Raji (cell line): ENCODE results near the gene AK5.

Source experiments
- POLR2A ChIP-seq: IDR thresholded peaks from 2 replicates; pipeline ENCODE4 v1.6.1; 2011; ENCODE audit warnings: low read depth, low read length, control low read depth; ENCODE audit not compliant: insufficient read depth

The AK5 gene

DNA sequence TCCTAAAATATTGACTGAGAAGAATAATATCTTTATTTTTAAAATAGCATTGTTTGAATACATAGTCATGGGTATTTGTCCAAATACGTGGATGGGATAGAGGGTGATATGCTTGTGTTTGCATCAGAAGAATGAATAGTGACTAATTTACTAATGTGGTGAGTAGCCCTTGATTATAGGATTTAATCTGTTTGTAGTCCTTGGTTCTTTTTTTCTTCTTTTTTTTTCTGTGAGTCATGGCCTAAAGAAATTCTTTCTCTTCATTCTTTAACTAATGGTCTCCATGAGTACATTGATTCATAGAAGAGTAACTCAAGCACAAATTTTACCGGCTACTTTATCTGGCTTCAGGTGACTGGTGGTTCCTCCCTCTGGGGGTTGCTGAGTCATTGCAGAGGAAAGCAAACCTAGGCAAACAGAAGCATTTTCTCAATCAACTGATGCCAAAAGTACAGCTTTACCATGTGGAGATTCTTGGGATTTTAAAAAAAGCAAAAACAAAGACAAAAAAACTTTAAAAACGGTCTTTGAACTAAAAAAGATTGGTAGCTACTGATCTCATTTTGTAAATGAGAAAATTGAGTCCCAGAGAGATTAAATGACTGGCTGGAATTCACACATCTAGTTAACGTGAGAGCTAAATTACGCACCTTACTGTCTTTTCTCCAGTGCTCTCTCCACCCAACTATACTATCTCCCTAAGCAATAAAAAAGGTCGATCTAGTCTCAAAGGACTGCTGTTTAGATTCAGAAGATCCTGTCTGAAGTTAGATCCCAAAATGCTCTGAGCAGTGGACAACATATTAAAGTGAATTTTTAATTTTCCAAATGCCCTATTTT is 40.5 kb downstream of the AK5 start:
- TF ChIP-seq POLR2A = no peak

DNA sequence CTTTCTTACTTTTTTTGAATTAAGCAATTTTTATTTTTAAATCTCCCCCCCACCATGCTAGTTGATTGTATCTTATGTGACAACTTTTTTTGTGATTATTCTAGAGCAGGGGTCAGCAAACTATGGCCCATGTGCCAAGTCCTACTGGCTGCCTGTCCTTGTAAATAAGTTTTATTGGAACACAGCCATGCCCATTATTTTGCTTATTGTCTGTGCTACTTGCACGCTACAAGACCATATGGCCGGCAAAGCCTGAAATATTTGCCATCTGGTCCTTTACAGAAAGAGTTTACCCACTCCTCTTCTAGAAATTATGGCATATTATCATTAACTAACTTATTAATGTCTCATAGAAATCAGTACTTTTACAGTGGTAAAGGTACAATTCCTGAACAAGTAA is 51.7 kb downstream of the AK5 start:
- TF ChIP-seq POLR2A = no peak

DNA sequence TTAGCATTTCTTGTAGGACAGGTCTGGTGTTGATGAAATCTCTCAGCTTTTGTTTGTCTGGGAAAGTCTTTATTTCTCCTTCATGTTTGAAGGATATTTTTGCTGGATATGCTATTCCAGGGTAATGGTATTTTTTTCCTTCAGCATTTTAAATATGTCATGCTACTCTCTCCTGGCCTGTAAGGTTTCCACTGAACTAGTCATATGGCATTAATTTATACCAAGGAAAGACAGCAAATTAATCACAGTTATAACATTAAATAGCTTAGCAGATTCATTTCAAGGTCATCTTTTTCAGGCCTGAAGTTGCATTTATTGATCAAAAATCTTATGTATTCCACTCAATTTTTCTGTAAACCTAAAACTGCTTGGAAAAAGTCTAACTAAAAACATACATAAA is 54.9 kb downstream of the AK5 start:
- TF ChIP-seq POLR2A = no peak

DNA sequence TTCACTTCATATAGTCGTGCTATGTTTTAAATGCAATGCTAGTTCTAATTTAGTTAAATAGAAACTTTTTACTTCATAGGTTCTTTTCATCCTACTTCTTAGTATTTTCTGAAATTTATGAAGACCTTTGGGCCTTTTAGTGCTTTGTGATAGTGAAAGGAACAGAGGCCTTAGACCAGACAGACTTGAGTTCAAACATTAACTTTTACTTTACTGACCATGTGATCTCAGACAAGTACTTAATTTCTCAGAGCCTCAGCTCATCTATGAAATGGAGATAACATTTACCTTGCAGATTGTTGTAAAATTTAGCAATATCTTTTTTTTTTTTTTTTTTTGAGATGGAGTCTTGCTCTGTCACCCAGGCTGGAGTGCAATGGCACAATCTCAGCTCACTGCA is 57.5 kb downstream of the AK5 start:
- no peak for TF ChIP-seq POLR2A

DNA sequence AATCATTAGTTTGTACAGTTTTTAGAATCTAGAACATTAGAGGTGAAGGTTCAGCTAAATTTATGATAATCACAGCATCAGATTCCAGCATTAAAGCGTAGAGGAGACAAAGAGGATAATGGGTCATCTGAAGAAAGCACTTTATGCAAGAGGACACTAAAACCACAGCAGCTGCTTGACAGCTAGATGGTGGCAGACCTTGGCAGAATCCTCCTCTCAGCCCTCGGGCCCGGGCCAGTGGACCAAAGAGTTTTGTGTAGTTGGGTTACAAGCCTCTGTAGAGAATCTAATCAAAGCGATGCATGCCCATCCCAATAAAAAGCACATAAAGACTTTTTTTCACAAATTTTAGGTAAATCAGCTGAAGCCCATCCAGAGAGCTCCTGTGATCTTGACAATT is 59.4 kb downstream of the AK5 start:
- TF ChIP-seq POLR2A = no peak

DNA sequence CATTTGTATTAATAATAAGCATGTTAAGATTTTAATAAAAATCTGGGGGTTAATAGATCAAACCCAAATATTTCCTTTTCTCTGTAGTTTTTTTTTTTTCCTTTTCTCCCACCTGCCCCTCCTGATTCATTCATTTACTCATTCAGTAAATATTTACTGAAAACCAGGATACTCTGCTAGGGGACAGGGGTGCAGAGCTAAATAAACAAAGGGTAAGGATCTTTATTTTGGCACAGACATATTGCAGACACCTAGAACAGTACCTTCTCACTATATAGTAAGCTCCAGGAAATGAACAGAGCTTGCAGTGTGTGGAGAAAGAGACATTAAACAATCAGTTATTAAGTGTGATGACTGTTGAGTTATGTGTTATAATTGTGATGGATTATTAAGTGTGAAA is 60.9 kb downstream of the AK5 start:
- TF ChIP-seq POLR2A = no peak

DNA sequence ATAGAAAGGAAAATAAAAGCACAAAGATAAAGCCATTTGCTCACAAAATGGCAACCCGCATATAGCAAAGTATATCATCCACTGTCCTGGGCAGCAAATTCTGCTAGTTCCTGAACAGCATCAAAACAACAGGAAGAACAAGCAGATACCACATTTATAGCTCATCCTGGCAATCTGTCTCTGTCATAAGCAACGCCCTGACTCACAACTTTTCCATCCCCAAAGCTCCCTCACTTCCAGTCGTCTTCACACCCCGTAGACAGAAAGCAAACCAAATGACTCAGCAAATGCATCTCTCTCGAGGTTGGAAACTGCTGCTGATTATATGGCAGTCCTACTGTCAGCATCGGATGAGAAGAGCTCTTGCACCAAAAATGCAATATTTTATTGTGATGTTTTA is 65.8 kb downstream of the AK5 start:
- no peak for TF ChIP-seq POLR2A

DNA sequence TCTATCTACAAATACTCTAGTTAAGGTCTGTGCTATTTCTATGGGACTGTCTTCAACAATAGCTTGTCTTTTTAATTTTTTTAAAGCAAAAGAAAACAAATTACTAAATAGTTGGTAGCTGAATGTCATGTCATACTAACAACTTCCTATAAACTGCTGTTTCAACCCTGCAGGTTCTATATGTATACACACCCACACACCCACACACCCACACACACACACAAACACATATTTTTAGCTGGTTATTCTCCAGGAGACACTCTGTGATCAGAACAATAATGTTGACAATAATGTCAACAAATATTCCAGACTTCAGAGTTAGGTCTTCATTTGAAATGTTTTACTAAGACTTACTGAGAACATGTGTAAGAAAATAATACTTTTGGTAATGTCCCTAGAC is 66.7 kb downstream of the AK5 start:
- TF ChIP-seq POLR2A = no peak

DNA sequence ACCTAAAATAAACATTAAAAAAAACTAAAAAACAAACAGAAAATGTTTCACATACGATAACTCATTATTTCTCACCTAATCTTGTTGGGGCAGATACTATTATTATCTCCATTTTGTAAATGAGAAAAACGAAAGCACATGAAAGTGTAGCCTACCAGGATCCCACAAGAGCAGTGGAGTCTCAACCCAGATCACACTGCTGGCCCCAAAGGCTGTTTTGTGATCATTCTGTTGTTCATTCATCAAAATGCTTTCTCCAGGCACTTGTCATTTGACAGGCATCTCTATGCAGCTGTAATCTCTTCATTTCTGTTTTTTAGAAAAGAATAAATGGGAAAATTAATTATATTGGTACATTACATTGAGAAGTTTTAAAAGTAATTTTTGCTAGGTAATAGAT is 67.5 kb downstream of the AK5 start:
- no peak for TF ChIP-seq POLR2A

DNA sequence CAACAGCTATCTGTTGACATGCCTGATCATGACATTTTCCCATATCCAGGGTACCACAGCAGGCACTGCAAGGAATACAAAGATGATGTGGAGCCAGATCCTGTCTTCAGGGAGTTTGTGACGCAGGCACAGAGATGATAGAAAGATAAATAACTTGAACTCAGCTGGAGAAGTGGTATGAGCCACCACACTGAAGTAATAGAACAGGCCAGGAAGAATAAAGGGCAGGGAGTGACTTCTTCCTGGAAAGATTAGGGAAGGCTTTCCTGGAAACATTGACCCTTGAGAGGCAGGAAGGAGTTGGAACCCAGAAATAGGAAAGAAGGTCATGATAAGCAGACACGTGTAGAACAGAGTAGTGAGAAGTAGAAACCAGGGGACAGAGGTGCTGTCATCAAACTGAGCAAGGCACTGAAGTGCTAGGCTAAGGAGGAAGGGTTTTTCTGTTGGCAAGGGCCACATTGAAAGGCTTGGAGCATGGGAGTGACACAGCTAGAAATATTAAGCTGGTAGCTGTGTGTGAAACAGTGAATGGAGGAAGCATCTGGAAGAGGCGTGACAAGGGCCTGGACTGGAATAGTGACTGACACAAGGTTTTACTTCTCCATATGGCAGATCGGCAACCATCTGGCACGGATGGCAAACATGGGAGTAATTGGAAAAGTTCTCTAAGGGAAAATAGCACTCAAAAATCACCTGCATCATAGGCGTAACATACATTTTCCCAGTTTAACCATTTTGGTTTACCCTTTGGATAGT is 68.4 kb downstream of the AK5 start:
- no peak for TF ChIP-seq POLR2A

DNA sequence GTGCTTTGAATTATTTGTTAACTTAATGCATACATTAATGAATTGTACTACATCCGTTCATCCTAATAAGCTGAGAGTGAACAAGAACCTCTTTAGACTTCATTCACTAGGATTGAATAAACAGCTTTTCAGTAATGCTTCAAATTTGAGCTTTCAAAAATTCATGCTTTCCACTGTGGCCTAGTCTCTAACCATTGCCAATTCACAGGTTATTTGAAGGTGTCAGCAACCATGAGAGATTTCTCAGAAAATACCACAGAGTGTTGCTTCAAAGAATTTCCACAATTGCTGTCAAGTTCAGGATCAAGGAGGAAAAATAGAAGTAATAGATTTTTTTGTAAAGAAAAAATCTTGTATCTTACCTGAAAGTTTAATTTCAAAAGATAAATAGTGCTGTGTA is 72.7 kb downstream of the AK5 start:
- no peak for TF ChIP-seq POLR2A

DNA sequence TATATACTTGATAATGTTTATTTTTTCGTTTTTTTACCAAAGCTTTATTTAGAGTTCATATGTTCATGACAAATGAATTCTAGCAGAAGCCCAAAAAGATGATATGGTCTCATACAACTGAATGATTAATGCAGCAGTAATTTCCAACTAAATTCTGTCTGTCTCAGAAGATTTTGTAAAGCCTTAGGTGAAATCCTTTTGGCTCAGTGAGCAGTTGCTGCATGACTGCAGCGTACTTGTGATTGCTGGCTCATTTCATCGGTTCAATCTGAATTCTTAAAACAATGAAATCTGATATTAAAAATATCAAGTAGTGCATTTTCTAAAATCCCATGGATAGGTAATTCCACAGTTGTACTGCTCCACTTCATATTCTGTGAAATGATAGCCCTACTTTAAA is 73.2 kb downstream of the AK5 start:
- TF ChIP-seq POLR2A = no peak

DNA sequence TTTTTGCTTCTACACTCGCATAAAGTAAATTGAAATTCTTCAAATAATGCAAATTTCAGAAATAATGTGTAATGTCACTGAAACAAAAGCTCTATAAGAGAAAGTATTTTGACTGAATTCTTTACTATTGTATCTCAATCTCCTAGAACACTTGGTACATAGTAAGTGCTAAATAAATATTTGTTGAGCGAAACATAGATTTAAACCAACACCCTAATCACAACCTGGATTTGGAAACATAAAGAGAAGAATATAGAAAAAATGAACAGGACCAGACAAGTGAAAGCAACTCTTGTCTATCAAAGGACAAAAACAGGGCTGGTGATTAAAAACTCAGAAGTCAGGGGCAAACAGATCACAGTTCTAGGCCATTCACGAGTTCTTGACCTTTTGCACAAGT is 74.3 kb downstream of the AK5 start:
- TF ChIP-seq POLR2A = no peak

DNA sequence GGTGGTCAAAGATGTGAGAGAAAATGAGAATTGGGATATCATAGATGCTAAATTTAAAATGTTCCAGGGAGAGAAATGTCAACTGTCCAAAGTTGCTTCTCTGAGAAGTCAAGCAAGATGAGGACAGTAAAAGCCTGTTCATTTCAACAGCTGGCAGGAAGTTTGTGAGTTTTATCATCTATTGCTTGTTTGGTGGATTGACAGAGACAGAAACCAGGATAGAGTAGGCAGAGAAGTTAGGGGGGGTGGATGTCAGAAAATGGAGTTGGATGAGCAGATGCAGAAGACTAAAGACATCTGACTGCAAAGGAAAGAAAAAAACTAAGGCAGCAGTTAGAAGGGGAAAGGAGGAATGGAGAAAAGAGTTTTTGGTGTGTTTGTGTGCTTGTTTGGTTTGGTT is 78.4 kb downstream of the AK5 start:
- TF ChIP-seq POLR2A = no peak

DNA sequence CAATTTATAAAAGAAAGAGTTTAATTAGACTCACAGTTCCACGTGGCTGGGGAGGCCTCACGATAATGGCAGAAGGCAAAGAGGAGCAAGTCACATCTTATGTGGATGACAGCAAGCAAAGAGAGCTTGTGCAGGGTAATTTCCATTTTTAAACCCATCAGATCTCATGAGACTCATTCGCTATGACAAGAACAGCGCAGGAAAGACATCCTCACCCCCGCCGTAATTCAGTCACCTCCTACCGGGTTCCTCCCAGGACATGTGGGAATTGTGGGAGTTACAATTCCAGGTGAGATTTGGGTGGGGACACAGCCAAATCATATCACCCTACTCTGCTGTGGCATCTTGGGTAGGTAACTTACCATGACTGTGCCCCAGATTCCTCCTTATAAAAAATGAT is 79.8 kb downstream of the AK5 start:
- no peak for TF ChIP-seq POLR2A

DNA sequence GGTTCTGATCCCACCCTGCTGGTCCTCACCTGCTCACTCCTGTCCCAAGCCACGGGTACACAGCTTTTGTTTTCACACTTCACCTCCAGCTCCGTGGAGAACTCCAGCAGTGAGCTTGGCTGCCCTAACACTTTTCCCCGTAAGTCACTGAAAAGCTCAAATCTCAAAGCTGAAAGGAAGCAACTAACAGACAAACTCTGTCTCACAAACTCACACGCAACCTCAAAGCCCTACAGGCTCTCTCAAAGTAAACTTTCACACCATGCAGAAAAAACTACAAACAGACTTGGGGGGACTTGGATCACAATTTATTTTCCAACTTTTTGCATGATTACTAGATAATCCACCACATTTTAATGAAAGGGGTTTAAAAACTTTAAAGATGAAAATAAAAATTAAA is 88.3 kb downstream of the AK5 start:
- no peak for TF ChIP-seq POLR2A
